ENCODE data around the gene PTPN23.
A peak's percentile ranks its signal among the peaks of the same experiment; 100 is the strongest.

PTPN23 gene

GRCh38 chr3:47370887-47371697 lies 9.7 kb upstream of the PTPN23 start:
- H3K27ac ChIP-seq, result no peak overlapping the region
- no peak for DNase-seq (ENCODE audit: low read depth, low spot score)

GRCh38 chr3:47374587-47374986 lies 6.2 kb upstream of the PTPN23 start:
- no peak for DNase-seq (ENCODE audit: low read depth, low spot score)
- H3K27ac ChIP-seq, result no peak overlapping the region

GRCh38 chr3:47376393-47376792 lies 4.4 kb upstream of the PTPN23 start:
- no peak for DNase-seq (ENCODE audit: low read depth, low spot score)
- H3K27ac ChIP-seq, result no peak overlapping the region

- H3K27ac ChIP-seq, result no peak overlapping the region
- no peak for DNase-seq (ENCODE audit: low read depth, low spot score)
Observed at GRCh38 chr3:47377186-47377585, 3.6 kb upstream of the PTPN23 start.

GRCh38 chr3:47378869-47379268 lies 2.0 kb upstream of the PTPN23 start:
- no peak overlapping the region for H3K27ac ChIP-seq
- DNase-seq (ENCODE audit: low read depth, low spot score), result no peak

GRCh38 chr3:47379411-47379899 lies 1.4 kb upstream of the PTPN23 start:
- peak overlapping the region; percentile 98 for H3K27ac ChIP-seq
- DNase-seq (ENCODE audit: low read depth, low spot score), result no peak

- peak overlapping the region; percentile 98 for H3K27ac ChIP-seq
- DNase-seq (ENCODE audit: low read depth, low spot score), result no peak
Observed at GRCh38 chr3:47380026-47380600, 708 bp upstream of the PTPN23 start.

- peak overlapping the region; percentile 98 for H3K27ac ChIP-seq
- DNase-seq (ENCODE audit: low read depth, low spot score), result peak; percentile 33
Observed at GRCh38 chr3:47381317-47382157, 716 bp downstream of the PTPN23 start.

GRCh38 chr3:47384425-47384824 lies 3.6 kb downstream of the PTPN23 start:
- peak overlapping the region; percentile 59 for H3K27ac ChIP-seq
- DNase-seq (ENCODE audit: low read depth, low spot score), result no peak

- peak overlapping the region; percentile 59 for H3K27ac ChIP-seq
- no peak for DNase-seq (ENCODE audit: low read depth, low spot score)
Observed at GRCh38 chr3:47385007-47385406, 4.2 kb downstream of the PTPN23 start.

- DNase-seq (ENCODE audit: low read depth, low spot score), result no peak
- peak overlapping the region; percentile 59 for H3K27ac ChIP-seq
Observed at GRCh38 chr3:47385796-47386195, 5.0 kb downstream of the PTPN23 start.

- H3K27ac ChIP-seq, result no peak overlapping the region
- no peak for DNase-seq (ENCODE audit: low read depth, low spot score)
Observed at GRCh38 chr3:47392933-47393332, 12.1 kb downstream of the PTPN23 start.

- no peak overlapping the region for H3K27ac ChIP-seq
- no peak for DNase-seq (ENCODE audit: low read depth, low spot score)
Observed at GRCh38 chr3:47394140-47394870, 13.5 kb downstream of the PTPN23 start.

- DNase-seq (ENCODE audit: low read depth, low spot score), result no peak
- H3K27ac ChIP-seq, result no peak overlapping the region
Observed at GRCh38 chr3:47394881-47395280, 14.1 kb downstream of the PTPN23 start.

GRCh38 chr3:47398228-47398627 lies 17.4 kb downstream of the PTPN23 start:
- no peak overlapping the region for H3K27ac ChIP-seq
- DNase-seq (ENCODE audit: low read depth, low spot score), result no peak

- no peak overlapping the region for H3K27ac ChIP-seq
- DNase-seq (ENCODE audit: low read depth, low spot score), result no peak
Observed at GRCh38 chr3:47399016-47399415, 18.2 kb downstream of the PTPN23 start.

GRCh38 chr3:47399531-47400270 lies 18.9 kb downstream of the PTPN23 start:
- no peak overlapping the region for H3K27ac ChIP-seq
- DNase-seq (ENCODE audit: low read depth, low spot score), result no peak

GRCh38 chr3:47404431-47404876 lies 23.6 kb downstream of the PTPN23 start:
- H3K27ac ChIP-seq, result no peak overlapping the region
- DNase-seq (ENCODE audit: low read depth, low spot score), result no peak

- DNase-seq (ENCODE audit: low read depth, low spot score), result no peak
- H3K27ac ChIP-seq, result no peak overlapping the region
Observed at GRCh38 chr3:47404955-47405790, 24.4 kb downstream of the PTPN23 start.
